Measurements from ENCODE around the gene MET.

Gene MET

GRCh38 chr7:116740231-116740630 is 68.2 kb downstream of the MET start (continued):
- no peak for TF ChIP-seq ZSCAN4 (tag by site-specific recombination; IDR thresholded peaks at IDR 0.05)

GRCh38 chr7:116740755-116741462 is 68.9 kb downstream of the MET start:
- POLR2A ChIA-PET = no interaction called here
- no peak overlapping the region for H3K27ac ChIP-seq (ENCODE audit: extremely low read depth, low read depth, low read length)
- no peaks in the 10 kb centered on the region for H3K9me3 ChIP-seq (ENCODE audit: control insufficient read depth, insufficient read depth, low read depth, low read length)
- TF ChIP-seq ZNF239 (tag by site-specific recombination; IDR thresholded peaks at IDR 0.05) (no peak), ZNF302 (tag by site-specific recombination; IDR thresholded peaks at IDR 0.05; ENCODE audit: low read depth) (no peak), ZNF580 (tag by site-specific recombination; IDR thresholded peaks at IDR 0.05) (no peak), KLF16 (tag by site-specific recombination; IDR thresholded peaks at IDR 0.05) (no peak), ZNF621 (tag by site-specific recombination; IDR thresholded peaks at IDR 0.05) (no peak), ZNF433 (tag by site-specific recombination; IDR thresholded peaks at IDR 0.05; ENCODE audit: low read depth) (no peak), ZNF404 (tag by site-specific recombination; IDR thresholded peaks at IDR 0.05) (no peak), ZNF211 (tag by site-specific recombination; IDR thresholded peaks at IDR 0.05; ENCODE audit: low read depth) (no peak), CTCF (tag by site-specific recombination; IDR thresholded peaks at IDR 0.05) (no peak), ZNF292 (tag by site-specific recombination; IDR thresholded peaks at IDR 0.05; ENCODE audit: borderline replicate concordance, low read depth) (no peak), ZNF10 (tag by site-specific recombination; IDR thresholded peaks at IDR 0.05) (no peak), ZSCAN4 (tag by site-specific recombination; IDR thresholded peaks at IDR 0.05) (no peak), ZNF501 (tag by site-specific recombination; IDR thresholded peaks at IDR 0.05) (no peak), ZNF274 (IDR thresholded peaks at IDR 0.05; ENCODE audit: low read length) (no peak), ZNF274 (tag by site-specific recombination; IDR thresholded peaks at IDR 0.05; ENCODE audit: borderline replicate concordance) (no peak), ZNF791 (tag by site-specific recombination; IDR thresholded peaks at IDR 0.05) (no peak), ATF2 (tag by site-specific recombination; IDR thresholded peaks at IDR 0.05; ENCODE audit: low read depth) (no peak)
- CTCF ChIA-PET = no interaction called here
- peaks cover 0 to 44% of the 10 kb centered on the region in 2 experiments; a peak in 1 of 3 replicates for H3K36me3 ChIP-seq (ENCODE audit: control insufficient read depth in 2 of 2, insufficient read depth in 1 of 2, low read length in 2 of 2)
- no peak overlapping the region for H3K4me3 ChIP-seq (ENCODE audit: low read depth, low read length)
- H3K4me1 ChIP-seq (ENCODE audit: control insufficient read depth, insufficient read depth, low read length) = peaks cover 2% of the 10 kb centered on the region; the same call in 1 of the 2 replicates

All from HEK293 (cell line).